Astrocyte (in vitro differentiated cells and primary cell): Measurements from ENCODE around the gene SPRY2.

Experiments
- CTCF ChIP-seq: IDR thresholded peaks from 2 replicates; pipeline ENCODE4 v1.5.1; 2011; ENCODE audit warnings: low read depth, mild to moderate bottlenecking, inconsistent platforms, low read length, moderate library complexity; ENCODE audit not compliant: insufficient read depth
- EZH2 ChIP-seq: IDR thresholded peaks from 2 replicates; pipeline ENCODE4 v1.6.1; 2012; ENCODE audit warnings: mild to moderate bottlenecking, low read length, inconsistent platforms; ENCODE audit not compliant: insufficient read depth

- TF ChIP-seq CTCF (no peak), EZH2 (no peak)
Measured at GRCh38 chr13:80312967-80313366, 28.0 kb downstream of the SPRY2 start.
